DND-41 (cell line): ENCODE measurements around the gene MAML3.

Experiments used
- ATAC-seq: fragments of 200-7000 bp; cut with Tn5 transposase; 3 replicates; pipeline ENCODE4 v1.9.1; 2021; ENCODE audit warnings: low read depth; ENCODE audit not compliant: insufficient read depth
- DNase-seq: peaks from one replicate; pipeline ENCODE4 v3.0.0-alpha.2; 2020
- H2AFZ ChIP-seq: 2 replicates; pipeline ENCODE4 v1.6.0; 2012; ENCODE audit warnings: low read depth, low read length
- H3K27ac ChIP-seq: 2 replicates; pipeline ENCODE4 v1.5.1; 2012; ENCODE audit warnings: low read length, inconsistent platforms
- H3K27me3 ChIP-seq: fragments of 200-600 bp; sonication (generic); 2 replicates; pipeline ENCODE4 v1.6.0; 2012; ENCODE audit warnings: low read length, mild to moderate bottlenecking, inconsistent platforms; ENCODE audit not compliant: insufficient read depth, poor library complexity
- H3K36me3 ChIP-seq: 2 replicates; pipeline ENCODE4 v1.5.1; 2012; ENCODE audit warnings: low read length, inconsistent platforms; ENCODE audit not compliant: insufficient read depth
- H3K4me1 ChIP-seq: 2 replicates; pipeline ENCODE4 v1.5.1; 2012; ENCODE audit warnings: mild to moderate bottlenecking, low read length; ENCODE audit not compliant: insufficient read depth
- H3K4me2 ChIP-seq: 2 replicates; pipeline ENCODE4 v1.6.0; 2012; ENCODE audit warnings: mild to moderate bottlenecking, moderate library complexity, low read length, inconsistent platforms; ENCODE audit not compliant: insufficient read depth
- H3K4me3 ChIP-seq, 2 experiments: fragments of 200-600 bp in 1 of 2; shearing (Covaris generic) in 1 of 2; 2 replicates each; pipeline ENCODE4 v1.5.1; 2012 to 2016; ENCODE audit warnings: inconsistent platforms in 2 of 2, low read length in 2 of 2, mild to moderate bottlenecking in 2 of 2, low read depth in 1 of 2, moderate library complexity in 1 of 2
- H3K79me2 ChIP-seq: 2 replicates; pipeline ENCODE4 v1.6.0; 2012; ENCODE audit warnings: low read length, inconsistent platforms; ENCODE audit not compliant: insufficient read depth
- H3K9ac ChIP-seq: 2 replicates; pipeline ENCODE4 v1.6.0; 2012; ENCODE audit warnings: low read depth, mild to moderate bottlenecking, inconsistent platforms, low read length, moderate library complexity
- H3K9me3 ChIP-seq: 2 replicates; pipeline ENCODE4 v1.5.1; 2012; ENCODE audit warnings: low read length, moderate library complexity, mild to moderate bottlenecking, inconsistent platforms; ENCODE audit not compliant: insufficient read depth, severe bottlenecking
- H4K20me1 ChIP-seq: 2 replicates; pipeline ENCODE4 v1.6.0; 2012; ENCODE audit warnings: low read length; ENCODE audit not compliant: insufficient read depth
- CTCF ChIP-seq: IDR thresholded peaks from 2 replicates; pipeline ENCODE4 v1.5.1; 2012; ENCODE audit warnings: borderline replicate concordance, low read length, moderate library complexity, mild to moderate bottlenecking; ENCODE audit not compliant: poor library complexity, severe bottlenecking; ENCODE audit errors: extremely low read depth
- EZH2 ChIP-seq: IDR thresholded peaks from 3 replicates; pipeline ENCODE4 v1.6.1; 2012; ENCODE audit warnings: borderline replicate concordance, low read depth, mild to moderate bottlenecking, moderate library complexity, low read length, inconsistent platforms; ENCODE audit not compliant: severe bottlenecking

Gene MAML3

GRCh38 chr4:140138428-140138827, 15.6 kb downstream of the MAML3 start:
- Histone ChIP-seq H3K27ac (no peak overlapping the region), H3K4me3 (no peak overlapping the region), H3K9ac (no peak overlapping the region), H3K4me2 (no peak overlapping the region), H3K4me1 (no peaks in the 10 kb centered on the region), H3K79me2 (no peaks in the 10 kb centered on the region), H2AFZ (no peak overlapping the region), H4K20me1 (no peaks in the 10 kb centered on the region), H3K9me3 (no peaks in the 10 kb centered on the region), H3K36me3 (no peaks in the 10 kb centered on the region), H3K27me3 (no peaks in the 10 kb centered on the region)
- TF ChIP-seq EZH2: no peak
- no peak for TF ChIP-seq CTCF
- ATAC-seq (no peak), DNase-seq (no peak)

DNA sequence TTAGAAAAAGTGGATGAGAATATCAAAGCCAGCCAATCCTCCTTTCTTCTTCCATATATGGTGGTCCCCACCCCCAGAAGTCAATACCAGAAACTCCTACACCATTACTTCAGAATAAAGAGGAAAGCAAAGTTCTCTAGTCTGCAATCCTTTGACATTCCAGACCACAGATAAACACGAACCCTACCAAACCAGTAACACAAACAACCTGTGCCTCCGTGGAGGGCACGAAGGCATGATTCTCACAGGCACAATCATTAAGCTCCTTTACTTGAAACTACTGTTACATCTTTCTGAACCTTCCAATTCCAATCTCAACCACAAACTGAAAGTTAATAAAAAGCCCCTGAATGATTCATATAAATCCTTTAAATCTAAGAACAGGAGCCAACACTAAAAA, 16.3 kb downstream of the MAML3 start:
- H4K20me1 ChIP-seq: no peaks in the 10 kb centered on the region
- ATAC-seq: no peak
- no peaks in the 10 kb centered on the region for H3K4me1 ChIP-seq
- DNase-seq: no peak
- H3K9me3 ChIP-seq: no peaks in the 10 kb centered on the region
- no peak overlapping the region for H3K4me3 ChIP-seq
- H3K79me2 ChIP-seq: no peaks in the 10 kb centered on the region
- no peak overlapping the region for H2AFZ ChIP-seq
- H3K36me3 ChIP-seq: no peaks in the 10 kb centered on the region
- no peaks in the 10 kb centered on the region for H3K27me3 ChIP-seq
- H3K4me2 ChIP-seq: no peak overlapping the region
- TF ChIP-seq EZH2 (no peak), CTCF (no peak)
- no peak overlapping the region for H3K27ac ChIP-seq
- H3K9ac ChIP-seq: no peak overlapping the region

- Histone ChIP-seq H4K20me1 (no peaks in the 10 kb centered on the region), H3K4me1 (no peaks in the 10 kb centered on the region), H3K9ac (no peak overlapping the region), H3K4me3 (no peak overlapping the region), H3K9me3 (no peaks in the 10 kb centered on the region), H3K4me2 (no peak overlapping the region), H3K27ac (no peak overlapping the region), H3K36me3 (no peaks in the 10 kb centered on the region), H3K79me2 (no peaks in the 10 kb centered on the region), H2AFZ (no peak overlapping the region), H3K27me3 (no peaks in the 10 kb centered on the region)
- ATAC-seq (no peak), DNase-seq (no peak)
- TF ChIP-seq EZH2: no peak
- no peak for TF ChIP-seq CTCF
These were observed 17.5 kb downstream of the MAML3 start for GRCh38 chr4:140136509-140136908.

- no peak for TF ChIP-seq CTCF
- TF ChIP-seq EZH2: no peak
- no peak for ATAC-seq
- no peak overlapping the region for H3K4me2 ChIP-seq
- H3K9ac ChIP-seq: no peak overlapping the region
- H3K4me1 ChIP-seq: no peaks in the 10 kb centered on the region
- H4K20me1 ChIP-seq: no peaks in the 10 kb centered on the region
- no peak overlapping the region for H3K27ac ChIP-seq
- H3K36me3 ChIP-seq: no peaks in the 10 kb centered on the region
- H3K4me3 ChIP-seq: no peak overlapping the region
- H3K27me3 ChIP-seq: no peaks in the 10 kb centered on the region
- no peak overlapping the region for H2AFZ ChIP-seq
- H3K9me3 ChIP-seq: no peaks in the 10 kb centered on the region
- no peak for DNase-seq
- H3K79me2 ChIP-seq: no peaks in the 10 kb centered on the region
These were observed 18.4 kb downstream of the MAML3 start for GRCh38 chr4:140135529-140136088.
